Measurements from ENCODE around the gene FXYD6.
"Not testable (repeated sequence)": the region's sequence is repeated elsewhere in the genome, so short reads cannot be mapped to it uniquely, and the experiment has no call there.

FXYD6 gene

GRCh38 chr11:117876341-117877119, at the start of gene FXYD6:
Gene FXYD6 (minus strand): TSS chr11:117876658. CDS start chr11:117842776, 33,882 bp downstream.
- no peak for DNase-seq

- not testable (repeated sequence) for DNase-seq
These were observed 49.7 kb upstream of the FXYD6 start for GRCh38 chr11:117926166-117926565.

DNA sequence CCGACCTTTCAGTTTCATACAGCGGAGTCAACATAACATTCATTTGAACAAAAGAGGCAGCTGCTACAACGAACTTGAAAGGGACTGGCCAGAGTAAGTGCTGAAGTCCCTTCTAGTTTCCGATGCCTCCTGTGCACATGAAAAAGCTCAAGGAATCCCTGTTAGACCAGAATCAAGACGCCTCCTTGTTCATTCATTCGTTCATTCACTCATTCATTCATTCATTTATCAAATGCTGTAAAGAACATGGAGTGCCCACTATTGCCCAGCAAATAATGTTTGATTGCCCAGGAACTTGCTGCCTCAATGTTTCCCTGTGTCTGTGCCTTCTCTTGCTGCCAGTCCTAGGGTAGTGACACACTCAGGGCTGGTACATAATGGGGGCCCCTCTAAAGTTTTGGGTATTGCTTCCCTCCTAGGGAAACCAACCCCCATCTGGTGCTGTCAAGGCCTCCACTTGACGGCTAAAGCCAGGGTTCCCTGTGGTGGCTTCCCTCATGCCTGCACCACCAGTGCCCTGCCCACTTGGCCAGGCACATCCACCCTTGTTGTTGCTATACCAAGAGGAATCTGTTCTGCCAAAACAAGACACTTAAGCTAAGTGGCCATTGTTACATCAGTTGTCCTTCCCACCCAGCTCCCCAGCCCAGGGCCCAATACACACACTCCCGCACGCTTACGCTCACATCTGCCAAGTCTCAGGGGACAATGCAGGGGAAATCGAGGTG, 48.9 kb upstream of the FXYD6 start:
- no peak for DNase-seq

- no peak for DNase-seq
These were observed 48.2 kb upstream of the FXYD6 start for GRCh38 chr11:117924631-117925170.

DNA sequence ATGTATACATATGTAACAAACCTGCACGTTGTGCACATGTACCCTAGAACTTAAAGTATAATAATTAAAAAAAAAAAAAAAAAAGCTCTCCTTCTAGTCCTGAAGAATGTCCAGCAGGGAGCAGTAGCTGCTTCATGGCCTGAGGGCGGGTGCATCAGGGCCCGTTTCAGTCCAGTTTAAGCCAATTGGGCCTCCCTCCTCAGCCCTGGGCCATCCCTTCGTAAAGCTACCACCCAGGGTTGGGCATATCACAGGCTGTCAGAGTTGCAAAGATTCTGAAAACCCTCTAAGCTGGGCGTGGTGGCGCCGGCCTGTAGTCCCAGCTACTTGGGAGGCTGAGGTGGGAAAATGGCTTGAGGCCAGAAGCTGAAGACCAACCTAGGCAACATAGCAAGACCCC, 47.3 kb upstream of the FXYD6 start:
- DNase-seq: no peak

GRCh38 chr11:117923275-117923674, 46.8 kb upstream of the FXYD6 start:
- no peak for DNase-seq

- no peak for DNase-seq
These were observed 45.4 kb upstream of the FXYD6 start for GRCh38 chr11:117921893-117922292.

DNA sequence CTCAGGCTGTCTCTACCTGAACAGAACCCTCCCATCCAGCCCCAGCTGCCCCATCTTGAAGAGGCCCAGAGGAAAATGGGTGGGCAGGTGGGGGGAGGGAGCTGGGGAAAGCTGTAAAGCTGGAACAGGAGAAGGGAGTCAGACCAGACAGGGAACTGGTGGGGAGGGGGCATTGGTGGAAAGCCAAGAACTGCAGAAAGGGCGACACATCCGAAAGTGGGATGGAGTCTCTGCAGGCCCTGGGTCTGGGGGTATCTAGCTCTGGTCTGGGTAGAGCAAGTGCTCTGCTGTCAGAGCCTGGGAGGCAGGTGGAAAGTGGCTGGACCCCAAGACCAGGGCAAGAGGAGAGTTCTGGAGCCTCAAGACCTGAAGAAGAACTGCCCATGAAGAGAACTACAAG, 45.0 kb upstream of the FXYD6 start:
- no peak for DNase-seq

DNA sequence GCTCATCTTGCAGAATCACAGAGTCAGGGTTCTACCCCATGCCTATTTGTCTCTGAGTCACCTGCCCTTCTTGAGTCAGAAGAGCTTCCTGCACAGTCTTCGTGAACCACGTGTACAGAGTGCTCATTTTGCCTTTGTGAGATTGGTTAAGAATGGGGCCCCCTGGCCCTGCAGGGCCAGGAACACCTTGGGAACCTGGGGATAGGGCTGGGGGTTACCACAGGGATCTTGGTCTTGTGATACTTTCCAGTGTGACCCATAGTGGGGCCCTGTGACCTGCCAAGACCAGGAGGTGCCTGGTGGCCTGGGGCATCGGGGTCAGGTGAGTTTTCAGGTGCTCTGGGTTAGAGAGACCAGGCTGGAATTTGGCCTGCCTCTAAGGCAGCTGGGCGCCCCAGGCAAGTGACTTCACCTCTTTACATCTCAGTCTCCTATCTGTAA, 43.3 kb upstream of the FXYD6 start:
- no peak for DNase-seq

- DNase-seq: no peak
These were observed 42.9 kb upstream of the FXYD6 start for GRCh38 chr11:117919341-117919740.

DNA sequence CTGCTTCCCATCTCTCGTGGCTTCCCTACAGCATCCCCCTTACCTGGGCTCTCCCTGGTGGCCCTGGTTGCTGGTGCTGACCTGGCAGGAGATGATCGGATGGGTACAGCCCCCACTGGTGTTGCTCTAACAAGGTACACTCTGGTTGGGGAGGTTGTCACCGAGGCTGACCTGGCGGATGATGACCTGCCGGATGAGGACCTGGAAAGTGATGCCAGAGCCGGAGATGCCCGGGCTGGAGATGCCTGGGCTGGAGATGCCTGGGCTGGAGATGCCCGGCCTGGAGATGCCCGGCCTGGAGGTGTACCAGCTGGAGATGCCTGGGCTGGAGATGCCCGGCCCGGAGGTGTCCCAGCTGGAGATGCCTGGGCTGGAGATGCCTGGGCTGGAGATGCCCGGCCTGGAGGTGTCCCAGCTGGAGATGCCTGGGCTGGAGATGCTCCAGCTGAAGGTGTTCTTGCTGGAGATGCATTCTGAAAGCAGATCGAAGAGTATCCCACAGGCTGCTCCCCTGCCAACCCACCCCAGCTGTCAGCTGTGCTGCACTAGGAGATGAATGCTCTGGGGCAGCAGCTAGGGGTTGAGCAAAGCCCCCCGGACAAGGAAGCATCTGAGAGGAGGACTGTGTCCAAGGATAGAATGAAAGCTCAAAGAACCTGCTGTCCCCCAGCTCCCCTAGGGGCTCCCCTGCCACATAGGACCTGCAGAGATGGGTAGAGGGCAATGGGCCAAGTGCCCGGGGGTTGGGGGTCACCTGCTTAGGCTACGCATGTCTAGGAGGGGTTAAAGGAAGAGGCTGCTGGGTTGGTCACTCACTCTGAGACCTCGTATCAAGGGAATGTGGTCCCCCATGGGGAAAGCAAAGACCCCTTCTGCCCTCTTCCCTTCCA, 42.2 kb upstream of the FXYD6 start:
- DNase-seq: no peak

DNA sequence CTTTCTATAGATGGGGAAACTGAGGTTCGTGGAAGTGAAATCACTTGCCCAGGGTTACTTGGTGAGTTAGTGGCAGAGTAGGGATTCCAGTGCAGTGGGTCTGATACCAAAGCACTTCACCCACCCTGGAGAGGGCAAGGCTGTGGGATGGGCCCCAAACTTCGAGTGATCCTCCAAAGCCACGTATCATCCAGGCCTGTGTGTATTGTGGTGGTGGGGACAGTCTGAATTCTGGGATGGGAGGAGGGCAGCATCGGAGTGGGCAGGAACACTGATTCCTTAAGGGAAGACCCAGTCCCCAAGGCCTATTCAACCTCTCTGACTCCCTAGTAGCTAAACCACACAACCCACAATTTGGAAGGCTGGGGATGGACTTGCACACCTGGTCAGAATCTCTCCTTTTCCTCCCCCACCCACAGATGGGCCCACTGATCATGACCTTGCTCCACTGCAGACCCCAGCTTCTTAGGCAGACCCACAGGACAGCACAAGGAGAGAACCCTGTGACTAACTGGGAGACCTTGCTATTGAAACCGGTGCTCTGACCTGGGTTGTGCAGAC, 41.2 kb upstream of the FXYD6 start:
- no peak for DNase-seq

- DNase-seq: no peak
These were observed 40.5 kb upstream of the FXYD6 start for GRCh38 chr11:117916956-117917355.

GRCh38 chr11:117915672-117916235, 39.3 kb upstream of the FXYD6 start:
- DNase-seq: no peak

DNA sequence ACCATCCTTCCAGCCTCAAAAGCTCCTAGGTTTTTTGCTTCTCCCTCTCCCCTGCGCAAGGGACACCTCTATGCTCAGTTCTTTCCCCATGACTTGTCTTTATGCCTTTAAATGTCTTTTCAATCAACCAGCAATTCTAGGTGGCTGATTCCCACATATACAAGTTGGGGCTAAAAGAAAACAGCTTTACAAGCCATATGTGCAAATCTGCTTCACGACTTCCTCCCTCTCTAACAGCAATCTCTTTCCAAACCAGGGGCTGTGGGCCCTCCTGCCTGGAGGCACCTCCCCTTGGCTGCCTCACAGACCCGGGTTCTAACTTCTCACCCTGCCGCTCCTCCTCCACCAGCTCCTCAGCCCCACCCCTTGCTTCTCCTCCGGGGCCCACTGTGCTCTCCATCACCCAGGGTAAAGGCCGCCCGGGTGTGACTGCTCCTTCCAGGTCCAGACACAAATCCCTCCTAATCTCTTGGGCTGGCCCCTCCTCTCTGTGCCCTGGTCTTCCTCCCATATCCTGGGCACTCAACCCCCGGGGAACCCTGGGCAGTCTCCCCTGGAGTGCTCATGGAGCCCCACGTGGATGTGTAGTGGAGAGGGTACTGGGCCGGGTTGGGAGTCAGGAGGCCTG, 38.6 kb upstream of the FXYD6 start:
- no peak for DNase-seq

DNA sequence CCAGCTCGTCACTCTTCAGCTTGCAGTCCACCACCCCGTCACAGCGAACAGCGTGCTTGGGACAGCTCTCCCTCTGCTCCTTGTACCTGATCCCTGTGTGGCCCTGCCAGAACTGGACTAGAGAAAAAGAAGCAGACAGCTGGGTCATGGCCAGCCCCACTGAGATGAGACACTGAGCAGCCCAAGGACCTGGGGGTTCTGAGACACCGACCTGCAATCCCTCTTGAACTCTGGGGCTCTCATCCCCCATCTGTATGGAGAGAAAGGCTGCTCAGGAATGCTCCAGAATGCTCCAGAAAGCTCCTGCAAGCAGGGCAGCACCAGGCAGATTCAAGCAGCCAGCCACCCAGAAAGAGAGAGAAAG, 37.9 kb upstream of the FXYD6 start:
- no peak for DNase-seq

- DNase-seq: no peak
These were observed 37.4 kb upstream of the FXYD6 start for GRCh38 chr11:117913736-117914397.

- DNase-seq: no peak
These were observed 36.0 kb upstream of the FXYD6 start for GRCh38 chr11:117912497-117912896.

DNA sequence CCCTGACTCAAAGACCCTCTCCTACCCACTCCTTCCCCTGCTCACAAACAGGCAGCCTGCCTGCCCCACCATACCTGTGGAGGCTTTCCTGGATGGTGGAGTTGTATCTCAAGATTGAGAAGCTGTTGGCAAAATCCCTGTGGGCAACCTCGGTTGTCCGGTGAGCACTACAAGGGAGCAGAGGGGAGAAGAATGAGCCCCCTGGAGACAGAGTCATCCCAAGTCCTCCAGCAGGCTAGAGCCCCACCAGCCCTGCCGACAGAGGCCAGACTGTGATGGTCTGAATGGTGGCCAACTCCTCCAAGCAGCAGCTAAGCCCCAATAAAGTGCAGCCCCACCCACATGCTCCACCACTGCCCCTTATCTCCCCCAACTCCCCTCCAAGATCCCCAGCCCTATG, 35.2 kb upstream of the FXYD6 start:
- no peak for DNase-seq

DNA sequence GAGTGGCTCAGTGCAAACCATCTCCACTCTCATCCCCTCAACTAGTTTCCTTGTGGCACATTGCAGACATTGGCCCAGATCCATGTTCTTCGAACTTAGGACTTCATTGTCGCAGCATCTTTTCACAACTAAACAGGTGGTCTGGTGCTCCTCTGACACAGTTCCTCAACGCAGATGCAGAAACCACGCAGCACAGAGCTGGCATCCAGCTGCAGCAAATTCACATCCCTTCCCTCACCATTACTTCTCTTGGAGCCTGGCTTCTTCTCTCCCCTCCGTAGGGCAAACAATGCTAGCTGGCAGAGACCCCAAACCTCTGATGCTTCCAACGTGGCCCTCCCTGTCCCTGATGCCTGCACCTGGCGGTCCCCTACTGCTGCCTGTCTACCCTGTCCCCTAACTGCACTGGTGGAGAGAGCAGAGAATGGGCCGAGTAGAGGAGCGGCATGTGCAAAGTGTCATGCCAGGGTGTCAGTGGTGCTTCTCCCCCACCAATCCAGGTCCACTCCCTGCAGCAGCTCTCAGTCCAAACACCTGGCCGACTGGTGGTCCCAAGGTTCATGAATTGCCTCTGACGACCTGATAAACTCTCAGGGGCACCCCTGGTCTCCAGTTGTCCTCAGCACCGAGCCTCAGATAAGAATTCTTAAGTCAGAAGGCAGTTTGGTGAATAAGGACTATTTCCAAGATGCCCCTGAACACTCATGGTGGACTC, 34.6 kb upstream of the FXYD6 start:
- no peak for DNase-seq

DNA sequence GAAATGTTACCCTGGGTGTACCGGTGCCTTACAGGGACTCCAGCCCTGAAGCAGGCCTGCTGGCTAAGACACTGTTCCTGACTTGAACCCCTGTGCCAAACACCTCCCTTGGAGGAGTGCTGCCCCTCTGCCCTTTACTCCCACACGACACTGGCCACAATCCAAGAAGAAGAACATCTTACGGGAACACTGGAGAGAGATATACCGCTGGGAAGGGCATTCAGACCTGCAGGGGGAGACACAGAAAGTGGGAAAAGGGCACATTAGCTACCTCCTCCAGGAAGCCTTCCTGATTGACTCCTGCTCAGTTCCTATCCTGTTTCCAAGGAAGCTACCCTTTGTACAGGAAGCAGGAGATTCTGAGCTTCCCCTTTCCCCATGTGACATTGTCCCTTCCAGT, 34.1 kb upstream of the FXYD6 start:
- no peak for DNase-seq
